Adrenal gland (tissue), 5 donors: Measurements from ENCODE around the gene C3orf70.

Experiments
- CTCF ChIP-seq, 6 experiments: fragments of 450-650 bp in 4 of 6; fragments of 200-600 bp in 2 of 6; sonication (generic) in 1 of 6; IDR thresholded peaks; 1 replicate in 5 of 6; 2 replicates in 1 of 6; pipeline versions ENCODE4 v1.5.1 to v1.8.0; 2016 to 2021; ENCODE audit warnings: antibody characterized with exemption in 6 of 6, mild to moderate bottlenecking in 2 of 6, moderate library complexity in 1 of 6
- POLR2A ChIP-seq, 2 donors: fragments of 450-650 bp; IDR thresholded peaks; one replicate each; pipeline ENCODE4 v1.6.1; 2017; ENCODE audit warnings: antibody characterized with exemption in 2 of 2, mild to moderate bottlenecking in 2 of 2, moderate library complexity in 1 of 2
- donor health status: DM: no; HTN: no; CAD: no.

GRCh38 chr3:185114756-185115155 is 38.1 kb downstream of the C3orf70 start:
- TF ChIP-seq CTCF (IDR thresholded peaks at IDR 0.05), result no peak
- no peak for TF ChIP-seq POLR2A (IDR thresholded peaks at IDR 0.05)
